ENCODE results near the gene DPY19L3. TPM values are rescaled to one million over a fixed set of nuclear protein-coding genes. Genes with fewer than 3 reads are reported as not detected.

The DPY19L3 gene
- total RNA-seq, 1 donor from 2014 or later, result 111 TPM

GRCh38 chr19:32407004-32407992 lies 1.7 kb downstream of the DPY19L3 start:
- no peaks in the 10 kb centered on the region for H3K9me3 Mint-ChIP-seq (ENCODE audit: unreplicated experiment)
- H3K4me1 Mint-ChIP-seq (ENCODE audit: unreplicated experiment), result peaks cover 21% of the 10 kb centered on the region
- TF ChIP-seq, protein P1, sequence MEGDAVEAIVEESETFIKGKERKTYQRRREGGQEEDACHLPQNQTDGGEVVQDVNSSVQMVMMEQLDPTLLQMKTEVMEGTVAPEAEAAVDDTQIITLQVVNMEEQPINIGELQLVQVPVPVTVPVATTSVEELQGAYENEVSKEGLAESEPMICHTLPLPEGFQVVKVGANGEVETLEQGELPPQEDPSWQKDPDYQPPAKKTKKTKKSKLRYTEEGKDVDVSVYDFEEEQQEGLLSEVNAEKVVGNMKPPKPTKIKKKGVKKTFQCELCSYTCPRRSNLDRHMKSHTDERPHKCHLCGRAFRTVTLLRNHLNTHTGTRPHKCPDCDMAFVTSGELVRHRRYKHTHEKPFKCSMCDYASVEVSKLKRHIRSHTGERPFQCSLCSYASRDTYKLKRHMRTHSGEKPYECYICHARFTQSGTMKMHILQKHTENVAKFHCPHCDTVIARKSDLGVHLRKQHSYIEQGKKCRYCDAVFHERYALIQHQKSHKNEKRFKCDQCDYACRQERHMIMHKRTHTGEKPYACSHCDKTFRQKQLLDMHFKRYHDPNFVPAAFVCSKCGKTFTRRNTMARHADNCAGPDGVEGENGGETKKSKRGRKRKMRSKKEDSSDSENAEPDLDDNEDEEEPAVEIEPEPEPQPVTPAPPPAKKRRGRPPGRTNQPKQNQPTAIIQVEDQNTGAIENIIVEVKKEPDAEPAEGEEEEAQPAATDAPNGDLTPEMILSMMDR (IDR thresholded peaks at IDR 0.05; ENCODE audit: unreplicated experiment), result no peak
- H3K4me3 Mint-ChIP-seq (ENCODE audit: unreplicated experiment), result peak overlapping the region; percentile 93
- DNase-seq (ENCODE audit: low spot score), result no peak
- H3K27ac Mint-ChIP-seq (ENCODE audit: unreplicated experiment), result peak overlapping the region; percentile 88
- peaks cover 9% of the 10 kb centered on the region for H3K27me3 Mint-ChIP-seq (ENCODE audit: unreplicated experiment)
- H3K36me3 Mint-ChIP-seq (ENCODE audit: low read depth, unreplicated experiment), result peaks cover 21% of the 10 kb centered on the region

DNA sequence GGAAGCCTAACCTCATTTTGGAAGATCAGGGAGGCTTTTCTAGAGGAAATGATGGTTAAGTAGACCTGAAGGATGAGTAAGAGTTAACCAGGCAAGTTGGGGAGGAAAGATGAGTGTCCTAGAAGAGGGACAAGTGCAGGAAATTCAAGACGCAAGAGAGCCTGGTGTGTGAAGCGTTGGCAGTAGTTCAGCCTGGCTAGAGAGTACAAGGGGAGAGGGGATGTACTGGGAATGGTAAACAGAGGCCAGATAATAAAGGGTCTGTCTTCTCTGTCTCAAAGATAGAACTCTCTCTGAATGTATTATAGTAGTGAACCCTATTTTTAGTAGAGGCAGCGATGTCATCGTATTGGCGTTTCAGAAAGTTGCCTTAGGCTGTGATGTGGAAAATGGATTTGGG lies 9.7 kb downstream of the DPY19L3 start:
- Mint-ChIP-seq H3K27me3 (ENCODE audit: unreplicated experiment) (no peaks in the 10 kb centered on the region), H3K9me3 (ENCODE audit: unreplicated experiment) (no peaks in the 10 kb centered on the region), H3K36me3 (ENCODE audit: low read depth, unreplicated experiment) (peaks cover 32% of the 10 kb centered on the region), H3K27ac (ENCODE audit: unreplicated experiment) (peak overlapping the region; percentile 49), H3K4me3 (ENCODE audit: unreplicated experiment) (no peak overlapping the region), H3K4me1 (ENCODE audit: unreplicated experiment) (peaks cover 6% of the 10 kb centered on the region)
- TF ChIP-seq, protein P1 (IDR thresholded peaks at IDR 0.05; ENCODE audit: unreplicated experiment), result no peak
- no peak for DNase-seq (ENCODE audit: low spot score)

GRCh38 chr19:32415669-32416068 lies 10.1 kb downstream of the DPY19L3 start:
- Mint-ChIP-seq H3K27me3 (ENCODE audit: unreplicated experiment) (no peaks in the 10 kb centered on the region), H3K27ac (ENCODE audit: unreplicated experiment) (no peak overlapping the region), H3K36me3 (ENCODE audit: low read depth, unreplicated experiment) (peaks cover 32% of the 10 kb centered on the region), H3K4me3 (ENCODE audit: unreplicated experiment) (peak overlapping the region; percentile 32), H3K9me3 (ENCODE audit: unreplicated experiment) (no peaks in the 10 kb centered on the region), H3K4me1 (ENCODE audit: unreplicated experiment) (peaks cover 6% of the 10 kb centered on the region)
- no peak for DNase-seq (ENCODE audit: low spot score)
- TF ChIP-seq, protein P1 (IDR thresholded peaks at IDR 0.05; ENCODE audit: unreplicated experiment), result no peak

GRCh38 chr19:32416749-32417456 lies 11.3 kb downstream of the DPY19L3 start:
- Mint-ChIP-seq H3K9me3 (ENCODE audit: unreplicated experiment) (no peaks in the 10 kb centered on the region), H3K4me1 (ENCODE audit: unreplicated experiment) (peaks cover 11% of the 10 kb centered on the region), H3K36me3 (ENCODE audit: low read depth, unreplicated experiment) (peaks cover 32% of the 10 kb centered on the region), H3K4me3 (ENCODE audit: unreplicated experiment) (no peak overlapping the region), H3K27ac (ENCODE audit: unreplicated experiment) (no peak overlapping the region), H3K27me3 (ENCODE audit: unreplicated experiment) (no peaks in the 10 kb centered on the region)
- DNase-seq (ENCODE audit: low spot score), result no peak
- TF ChIP-seq, protein P1 (IDR thresholded peaks at IDR 0.05; ENCODE audit: unreplicated experiment), result no peak

Measured in endothelial cell (in vitro differentiated cells).